KOPT-K1 (cell line): ENCODE results near the gene NAE1.

ENCODE experiments used
- H3K27ac ChIP-seq: fragments of 200-600 bp; sonication (generic); 2 replicates; pipeline ENCODE4 v1.5.1; 2016; ENCODE audit warnings: antibody characterized with exemption, mild to moderate bottlenecking, low read depth, low read length; ENCODE audit not compliant: poor library complexity, severe bottlenecking
- H3K36me3 ChIP-seq: fragments of 200-600 bp; sonication (generic); 2 replicates; pipeline ENCODE4 v1.5.1; 2017; ENCODE audit warnings: antibody characterized with exemption, mild to moderate bottlenecking, low read length, moderate library complexity; ENCODE audit not compliant: insufficient read depth
- H3K9me3 ChIP-seq: fragments of 200-600 bp; sonication (generic); 2 replicates; pipeline ENCODE4 v1.5.1; 2017; ENCODE audit warnings: antibody characterized with exemption, low read length, mild to moderate bottlenecking; ENCODE audit not compliant: insufficient read depth, poor library complexity, severe bottlenecking

NAE1 gene

DNA sequence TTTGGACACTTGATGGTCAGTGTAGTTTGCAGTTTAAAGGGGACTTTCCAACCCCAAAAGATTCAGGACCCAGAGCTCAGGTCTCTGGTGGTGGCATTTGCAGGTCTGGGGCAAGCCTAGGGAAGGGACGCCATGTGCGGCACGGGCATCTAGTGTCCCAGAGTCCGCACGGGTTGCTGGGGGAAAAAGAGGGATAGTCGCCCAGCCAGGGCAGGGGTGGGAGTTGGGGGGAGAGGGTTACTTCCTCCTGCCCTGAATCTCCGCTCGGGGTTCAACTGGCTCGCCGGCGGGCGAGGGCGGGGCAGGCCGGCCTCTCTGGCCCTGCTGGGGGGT lies 13.2 kb upstream of the NAE1 start:
- Histone ChIP-seq H3K27ac (no peak overlapping the region), H3K9me3 (no peaks in the 10 kb centered on the region)

DNA sequence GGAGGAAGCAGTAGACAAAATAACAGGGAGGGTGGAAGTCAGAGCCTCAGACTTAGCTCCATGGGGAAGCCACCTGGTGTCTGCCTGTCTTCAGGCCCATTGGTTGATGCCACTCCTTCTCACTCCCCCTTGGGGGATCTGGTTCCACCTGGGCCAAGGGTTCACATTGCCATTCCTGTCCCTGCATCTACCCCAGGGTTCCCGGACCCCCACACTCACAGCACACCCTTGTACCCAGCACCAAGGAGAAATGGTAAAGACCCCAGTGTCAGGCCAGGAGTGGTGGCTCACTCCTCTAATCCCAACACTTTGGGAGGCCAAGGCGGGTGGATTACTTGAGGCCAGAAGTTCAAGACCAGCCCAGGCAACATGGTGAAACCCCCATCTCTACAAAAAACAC lies 12.4 kb upstream of the NAE1 start:
- H3K36me3 ChIP-seq = no peaks in the 10 kb centered on the region
- H3K27ac ChIP-seq = no peak overlapping the region

More for the DNA sequence above, 13.2 kb upstream of the NAE1 start:
- no peaks in the 10 kb centered on the region for H3K36me3 ChIP-seq

DNA sequence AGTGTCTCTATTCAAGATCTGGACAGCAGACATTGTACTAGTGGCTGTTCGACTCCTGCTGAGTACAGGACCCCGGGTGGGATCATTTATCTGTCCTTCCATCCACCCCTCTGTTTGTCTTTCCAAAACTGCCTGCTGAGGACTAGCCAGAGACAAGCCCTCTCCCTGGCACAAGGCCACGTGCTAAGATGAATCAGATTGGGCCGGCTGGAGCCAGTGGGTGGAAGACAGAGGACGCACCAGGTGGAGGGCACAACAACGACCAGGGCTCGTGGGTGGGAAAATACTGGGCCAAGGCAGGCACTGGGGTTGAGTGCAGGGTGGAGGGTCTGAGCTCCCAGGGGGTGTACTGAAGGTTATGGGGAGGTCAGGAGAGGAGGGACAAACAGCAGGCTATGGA lies 12.0 kb upstream of the NAE1 start:
- Histone ChIP-seq H3K9me3 (no peaks in the 10 kb centered on the region), H3K36me3 (no peaks in the 10 kb centered on the region), H3K27ac (no peak overlapping the region)

More for the DNA sequence above, 12.4 kb upstream of the NAE1 start:
- no peaks in the 10 kb centered on the region for H3K9me3 ChIP-seq

DNA sequence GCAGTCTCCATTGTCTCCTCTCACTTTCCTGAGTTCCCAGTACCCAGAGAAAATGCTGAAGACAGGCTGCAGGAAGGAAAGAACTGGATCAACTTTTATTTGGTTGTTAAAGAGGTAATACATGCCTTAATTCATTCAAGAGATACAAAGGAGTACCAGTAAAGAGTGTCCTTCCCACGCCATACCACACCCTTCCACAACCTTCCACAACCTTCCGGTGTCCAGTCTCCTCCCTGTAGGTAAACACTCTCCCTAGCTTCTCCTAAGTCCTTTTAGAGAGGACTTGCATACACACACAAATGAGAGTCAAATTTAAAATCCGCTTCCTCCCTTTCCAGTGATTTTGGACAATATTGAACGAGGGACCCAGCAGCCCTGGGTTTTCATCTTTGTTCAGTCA lies 10.6 kb upstream of the NAE1 start:
- Histone ChIP-seq H3K27ac (no peak overlapping the region), H3K9me3 (no peaks in the 10 kb centered on the region), H3K36me3 (no peaks in the 10 kb centered on the region)

DNA sequence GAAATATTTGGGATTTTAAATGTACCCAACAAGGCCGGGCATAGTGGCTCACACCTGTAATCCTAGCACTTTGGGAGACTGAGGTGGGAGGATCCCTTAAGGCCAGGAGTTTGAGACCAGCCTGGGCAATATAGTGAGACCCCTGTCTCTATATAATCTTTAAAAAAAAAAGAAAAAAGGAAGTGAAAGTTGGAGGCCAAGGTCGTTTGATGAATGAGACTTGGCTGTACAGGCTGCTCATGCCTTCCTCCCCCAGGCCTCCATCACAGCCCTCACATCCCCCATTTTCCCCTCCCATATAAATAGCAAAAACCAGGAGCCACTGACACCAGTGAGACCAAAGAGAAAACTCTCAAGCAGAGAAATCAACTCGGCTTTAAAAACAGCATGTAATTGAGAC lies 10.1 kb upstream of the NAE1 start:
- no peaks in the 10 kb centered on the region for H3K9me3 ChIP-seq

DNA sequence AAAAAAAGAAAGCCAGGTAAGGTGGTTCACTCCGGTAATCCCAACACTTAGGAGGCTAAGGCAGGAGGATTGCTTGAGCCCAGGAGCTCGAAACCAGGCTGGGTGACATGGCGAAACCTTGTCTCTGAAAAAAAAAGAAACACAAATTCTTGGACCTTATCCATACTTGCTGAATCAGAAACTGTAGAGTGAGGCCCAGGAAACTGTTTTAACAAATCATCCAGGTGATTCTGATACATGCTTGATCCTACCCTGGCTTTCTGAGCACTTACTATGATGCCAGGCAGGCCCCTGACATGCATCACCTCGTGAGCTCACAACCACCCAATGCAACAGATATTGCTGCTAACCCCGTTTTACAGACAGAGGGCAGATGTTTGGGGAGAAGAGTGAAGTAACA lies 4.0 kb upstream of the NAE1 start:
- H3K9me3 ChIP-seq = no peaks in the 10 kb centered on the region
- no peak overlapping the region for H3K27ac ChIP-seq
- no peaks in the 10 kb centered on the region for H3K36me3 ChIP-seq

More for the DNA sequence above, 10.1 kb upstream of the NAE1 start:
- H3K27ac ChIP-seq = no peak overlapping the region
- no peaks in the 10 kb centered on the region for H3K36me3 ChIP-seq

DNA sequence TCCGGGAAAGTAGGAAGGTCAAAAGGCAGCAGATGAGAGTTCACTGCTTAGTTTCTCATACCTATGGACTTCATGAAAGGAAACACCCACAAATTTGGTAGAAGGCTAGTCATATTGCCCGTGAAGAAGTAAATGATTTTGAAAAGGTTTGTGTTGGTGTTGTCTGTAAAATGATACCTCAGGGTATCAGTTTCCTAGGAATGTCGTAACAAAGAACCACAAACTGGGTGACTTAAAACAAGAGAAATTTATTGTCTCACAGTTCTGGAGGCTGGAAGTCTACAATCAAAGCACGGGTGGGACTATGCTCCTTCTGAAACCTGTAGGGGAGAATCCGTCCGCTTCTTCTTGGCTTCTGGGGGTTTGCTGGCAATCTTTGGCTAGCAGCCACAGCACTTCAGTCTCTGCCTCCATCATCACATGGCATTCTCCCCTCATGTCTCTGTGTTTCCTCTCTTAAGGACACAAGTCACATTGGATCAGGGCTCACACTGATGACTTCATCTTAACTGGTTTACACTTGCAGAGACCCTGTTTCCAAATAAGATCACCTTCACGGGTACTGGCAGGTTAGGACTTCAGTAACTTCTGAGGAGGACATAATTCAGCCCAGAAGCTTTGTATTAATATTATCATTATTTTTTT lies 2.0 kb upstream of the NAE1 start:
- H3K36me3 ChIP-seq = peaks cover 12% of the 10 kb centered on the region
- H3K27ac ChIP-seq = no peak overlapping the region
- H3K9me3 ChIP-seq = no peaks in the 10 kb centered on the region

DNA sequence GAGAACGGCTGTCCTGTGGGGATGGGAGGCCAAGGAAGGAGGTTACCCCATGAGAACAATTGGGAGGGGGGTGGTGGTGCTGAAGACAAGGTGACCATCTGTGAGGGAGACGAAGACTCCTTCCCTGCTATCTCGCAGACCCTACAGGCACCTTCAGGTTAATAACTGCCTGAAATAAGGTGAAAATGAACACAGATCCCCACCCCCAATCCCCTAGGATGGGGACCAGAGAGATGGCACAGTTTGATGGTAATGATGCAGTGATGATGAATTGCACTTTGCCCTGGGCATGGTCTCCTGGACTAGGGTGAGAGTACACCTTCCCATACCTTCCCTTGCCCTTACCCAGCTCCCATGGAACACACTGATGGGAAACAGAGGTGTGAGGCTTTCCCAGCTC lies 1.4 kb upstream of the NAE1 start:
- no peaks in the 10 kb centered on the region for H3K9me3 ChIP-seq
- H3K36me3 ChIP-seq = peaks cover 18% of the 10 kb centered on the region
- no peak overlapping the region for H3K27ac ChIP-seq

DNA sequence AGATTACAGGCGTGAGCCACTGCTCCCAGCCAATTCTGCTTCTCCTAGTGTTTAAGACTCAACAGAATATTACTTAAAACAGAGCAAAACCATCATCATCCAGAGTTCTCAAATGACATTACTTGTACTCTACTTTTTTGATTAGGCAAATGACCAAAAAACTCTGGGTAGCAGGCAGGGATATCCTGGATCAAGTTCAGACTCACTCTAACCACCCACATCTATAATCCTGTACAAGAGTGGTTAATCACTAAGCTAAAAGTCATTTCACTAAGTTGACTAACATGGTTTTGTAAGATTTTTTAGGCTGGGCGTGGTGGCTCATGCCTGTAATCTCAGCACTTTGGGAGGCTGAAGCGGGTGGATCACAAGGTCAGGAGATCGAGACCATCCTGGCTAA lies 6.8 kb downstream of the NAE1 start:
- no peak overlapping the region for H3K27ac ChIP-seq
- peaks cover 99% of the 10 kb centered on the region for H3K36me3 ChIP-seq
- H3K9me3 ChIP-seq = no peaks in the 10 kb centered on the region

DNA sequence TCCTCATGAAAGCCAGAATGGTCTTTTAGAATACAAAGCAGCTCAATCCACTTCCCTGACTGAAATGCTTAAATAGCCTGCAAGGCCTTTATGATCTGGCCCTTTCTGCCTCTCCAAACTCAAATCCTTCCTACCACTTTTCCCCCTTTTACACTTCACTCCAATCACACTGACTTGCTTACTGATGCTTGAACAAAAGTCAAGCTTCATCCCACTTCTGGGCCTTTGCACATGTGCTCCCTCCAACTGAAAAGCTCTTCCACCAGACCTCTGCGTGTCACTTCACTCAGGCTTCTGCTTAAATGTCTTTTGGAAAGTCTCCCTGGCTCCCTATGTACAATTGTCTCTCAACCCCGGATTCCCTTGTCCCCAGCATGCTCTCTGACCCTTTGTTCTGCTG lies 16.0 kb downstream of the NAE1 start:
- no peaks in the 10 kb centered on the region for H3K9me3 ChIP-seq
- H3K27ac ChIP-seq = no peak overlapping the region
- peaks cover 98% of the 10 kb centered on the region for H3K36me3 ChIP-seq

DNA sequence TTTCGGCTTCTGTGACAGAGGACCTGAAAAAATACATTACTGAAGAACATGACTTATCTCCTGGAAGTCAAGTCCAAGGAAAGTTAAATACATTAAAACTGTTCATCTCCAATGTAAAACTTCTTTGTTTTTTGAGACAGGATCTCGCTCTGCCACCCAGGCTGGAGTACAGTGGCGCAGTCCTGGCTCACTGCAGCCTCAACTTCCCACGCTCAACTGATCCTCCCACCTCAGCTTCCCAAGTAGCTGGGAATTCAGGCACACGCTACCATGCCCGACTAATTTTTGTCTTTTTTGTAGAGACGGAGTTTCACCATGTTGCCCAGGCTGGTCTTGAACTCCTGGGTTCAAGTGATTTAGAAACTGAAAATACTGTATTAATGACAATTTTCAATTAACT lies 19.7 kb downstream of the NAE1 start:
- Histone ChIP-seq H3K36me3 (peaks cover 97% of the 10 kb centered on the region), H3K27ac (no peak overlapping the region), H3K9me3 (no peaks in the 10 kb centered on the region)

DNA sequence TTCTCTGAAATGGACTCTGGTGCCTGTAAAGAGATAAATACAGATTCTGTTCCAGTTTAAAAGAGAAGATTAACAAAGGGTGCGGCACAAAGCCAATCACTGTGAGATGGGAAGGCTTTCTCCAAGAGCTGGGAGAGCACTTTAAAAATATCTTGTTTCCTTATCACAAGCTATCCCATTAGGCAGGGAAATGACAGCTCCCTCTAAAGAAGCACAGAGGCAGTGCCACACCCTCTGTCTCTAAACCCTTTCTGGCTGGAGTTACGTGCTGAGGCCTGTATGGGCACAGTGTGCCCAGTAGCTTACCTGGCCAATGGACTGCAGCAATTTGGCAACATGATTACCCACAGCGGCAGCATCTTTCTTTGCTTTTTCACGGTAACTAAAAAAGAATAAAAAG lies 20.4 kb downstream of the NAE1 start:
- H3K36me3 ChIP-seq = peaks cover 97% of the 10 kb centered on the region
- no peak overlapping the region for H3K27ac ChIP-seq
- no peaks in the 10 kb centered on the region for H3K9me3 ChIP-seq

DNA sequence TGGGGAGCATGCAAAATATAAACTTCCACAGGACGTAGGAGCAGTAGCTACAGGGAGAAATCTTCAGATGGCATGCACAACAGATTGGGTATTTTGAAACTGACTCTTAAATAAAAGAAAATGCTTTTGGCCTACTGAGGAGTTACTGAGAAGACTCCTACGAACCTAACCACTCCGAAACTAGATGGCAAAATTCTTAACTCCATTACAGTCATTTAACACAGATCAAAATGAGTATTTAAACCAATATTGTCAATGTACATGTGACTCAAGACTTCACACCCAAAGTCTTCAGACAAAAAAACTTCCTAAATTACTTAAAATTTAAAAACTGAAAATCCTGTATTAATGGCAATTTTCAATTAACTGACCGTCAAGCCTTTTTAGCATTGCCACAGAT lies 21.0 kb downstream of the NAE1 start:
- H3K27ac ChIP-seq = no peak overlapping the region
- no peaks in the 10 kb centered on the region for H3K9me3 ChIP-seq
- H3K36me3 ChIP-seq = peaks cover 97% of the 10 kb centered on the region

DNA sequence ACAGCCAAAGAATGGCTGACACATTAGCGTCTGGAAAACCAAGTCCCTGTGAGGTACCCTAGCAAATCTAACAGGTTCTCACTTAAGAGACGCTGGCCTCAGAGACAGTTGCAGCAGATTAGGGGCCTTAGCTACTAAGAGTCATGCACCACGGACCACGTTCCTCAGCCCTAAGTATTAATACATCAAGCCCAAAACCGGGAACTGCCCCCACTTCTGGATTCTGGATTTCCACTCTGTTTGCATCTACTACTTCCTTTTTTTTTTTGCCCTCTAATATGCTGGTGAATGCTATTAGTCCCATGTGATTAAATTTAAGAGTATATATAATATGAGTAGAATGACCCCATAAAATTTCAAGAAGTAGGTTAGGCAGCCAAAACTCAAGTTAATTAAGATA lies 28.6 kb downstream of the NAE1 start:
- H3K36me3 ChIP-seq = peaks cover 65% of the 10 kb centered on the region
- H3K27ac ChIP-seq = no peak overlapping the region
- H3K9me3 ChIP-seq = no peaks in the 10 kb centered on the region

DNA sequence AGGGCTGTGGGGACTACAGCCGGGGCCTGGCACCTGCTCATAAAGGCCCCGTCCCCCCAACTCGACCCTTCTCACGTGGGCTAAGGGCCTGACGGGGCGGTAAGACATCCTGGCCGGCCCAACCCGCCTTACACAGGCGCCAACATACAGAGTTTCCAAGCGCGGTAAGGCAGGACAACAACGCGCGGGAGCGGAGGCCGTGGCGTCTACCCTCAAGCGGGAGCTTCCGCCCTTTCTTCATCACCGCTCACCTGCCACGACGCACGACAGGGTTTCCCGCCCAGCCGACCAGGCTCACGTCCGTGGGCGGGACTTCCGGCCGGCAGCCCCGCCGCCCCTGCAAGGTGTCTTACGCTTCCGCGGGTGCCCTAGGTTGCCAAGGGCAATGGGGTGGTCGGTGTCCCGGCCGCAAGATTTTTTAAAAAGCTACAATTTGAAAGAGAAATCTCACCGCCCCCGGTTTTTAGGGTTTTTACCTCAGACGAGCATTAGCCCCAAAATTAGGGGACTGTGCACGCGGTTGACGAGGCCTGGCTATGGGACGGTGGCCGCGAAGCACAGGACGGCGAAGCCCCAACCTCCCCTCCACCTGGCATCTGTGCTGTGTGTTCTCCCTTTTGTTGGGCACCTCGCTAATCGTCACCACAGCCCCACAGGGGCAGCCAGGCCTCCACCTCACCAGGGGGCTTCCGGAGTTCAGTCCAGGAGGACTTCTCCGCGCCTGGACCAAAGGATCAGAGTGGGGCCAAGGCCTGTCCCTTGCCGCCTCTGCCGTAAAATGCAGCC lies 29.3 kb downstream of the NAE1 start, which contains the start of gene TERB1:
Gene TERB1 (minus strand): TSS at position 265 of the 786 bp plus-strand sequence. CDS start 4,786 bp downstream, outside the sequence.
- Histone ChIP-seq H3K9me3 (no peaks in the 10 kb centered on the region), H3K36me3 (peaks cover 59% of the 10 kb centered on the region)

DNA sequence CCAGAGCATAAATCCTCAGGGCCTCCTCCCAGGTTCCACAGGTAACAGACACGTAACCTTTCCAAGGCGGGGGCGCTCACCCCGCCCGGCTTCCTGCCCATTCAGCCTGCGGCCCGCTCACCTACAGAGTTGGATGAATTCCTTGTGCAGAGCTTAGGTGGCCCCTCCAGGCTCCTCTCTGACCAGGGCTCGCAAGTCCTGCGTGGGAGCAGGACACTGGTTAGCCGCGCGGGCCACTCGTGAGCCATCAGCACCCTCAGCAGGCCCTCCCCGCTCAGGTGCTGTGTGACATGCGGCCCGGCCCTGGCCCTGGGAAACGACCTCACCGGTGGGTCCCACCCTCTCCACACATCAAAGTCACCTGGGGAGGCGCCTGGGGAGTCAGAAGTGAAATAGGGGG lies 29.9 kb downstream of the NAE1 start:
- H3K27ac ChIP-seq = no peak overlapping the region

More for the DNA sequence above, 29.3 kb downstream of the NAE1 start, which contains the start of gene TERB1:
- no peak within 1 kb of the TSS for H3K27ac ChIP-seq

More for the DNA sequence above, 29.9 kb downstream of the NAE1 start:
- H3K9me3 ChIP-seq = no peaks in the 10 kb centered on the region
- peaks cover 52% of the 10 kb centered on the region for H3K36me3 ChIP-seq
